Amniotic epithelial cell (primary cell): Measurements from ENCODE around the gene CREBL2.
"Not testable (repeated sequence)": the region's sequence is repeated elsewhere in the genome, so short reads cannot be mapped to it uniquely, and the experiment has no call there.

Experiments
- DNase-seq: peaks from one replicate; pipeline ENCODE4 v3.0.0-alpha.2; 2010; ENCODE audit warnings: low read depth

CREBL2 gene

DNA sequence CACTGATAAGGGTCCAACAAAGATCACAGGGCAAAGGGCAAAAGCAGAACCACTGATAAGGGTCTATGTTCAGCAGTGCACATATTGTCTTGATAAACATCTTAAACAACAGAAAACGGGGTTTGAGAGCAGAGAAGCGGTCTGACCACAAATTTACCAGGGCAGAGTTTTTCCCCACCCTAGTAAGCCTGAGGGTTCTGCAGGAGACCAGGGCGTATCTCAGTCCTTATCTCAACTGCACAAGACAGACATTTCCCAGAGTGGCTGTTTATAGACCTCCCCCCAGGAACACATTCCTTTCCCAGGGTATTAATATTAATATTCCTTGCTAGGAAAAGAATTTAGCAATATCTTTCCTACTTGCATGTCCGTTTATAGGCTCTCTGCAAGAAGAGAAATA lies 28.3 kb downstream of the CREBL2 start:
- not testable (repeated sequence) for DNase-seq

DNA sequence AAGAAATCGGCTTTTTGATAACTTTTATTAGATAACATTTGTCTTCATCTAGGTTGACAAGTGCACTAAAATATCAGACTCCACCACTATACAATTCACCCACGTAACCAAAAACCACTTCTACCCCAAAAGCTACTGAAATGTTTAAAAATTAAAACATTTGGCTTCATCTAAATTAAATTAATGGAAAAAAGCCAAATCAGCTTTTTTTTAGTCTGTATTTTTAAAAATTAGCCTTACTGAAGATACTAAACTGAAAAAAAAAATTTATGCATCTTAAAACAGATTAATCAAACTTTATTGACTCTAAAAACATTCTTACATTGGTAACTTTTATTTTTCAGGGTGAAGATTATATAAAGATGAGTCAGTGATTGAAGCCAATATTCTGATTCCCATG lies 30.0 kb downstream of the CREBL2 start:
- DNase-seq, result no peak

DNA sequence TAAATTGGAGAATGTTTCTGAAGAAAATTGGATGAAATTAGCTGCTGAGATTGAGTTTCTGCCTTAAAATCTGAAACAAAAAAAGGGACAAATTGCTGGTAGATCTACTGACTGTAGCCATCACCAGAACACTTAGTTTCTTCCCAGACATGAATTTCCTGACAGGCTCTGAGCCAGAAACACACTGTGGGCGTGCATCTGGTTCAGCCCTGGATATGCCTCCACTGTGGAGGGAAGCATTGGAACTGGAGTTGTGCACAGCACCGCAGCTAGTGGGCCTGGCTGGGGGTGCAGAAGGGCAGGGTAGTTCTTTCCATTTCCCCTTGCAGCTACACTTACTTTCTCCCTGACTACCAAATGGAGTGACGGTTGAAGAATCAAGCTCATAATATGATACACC lies 31.2 kb downstream of the CREBL2 start:
- DNase-seq, result no peak

DNA sequence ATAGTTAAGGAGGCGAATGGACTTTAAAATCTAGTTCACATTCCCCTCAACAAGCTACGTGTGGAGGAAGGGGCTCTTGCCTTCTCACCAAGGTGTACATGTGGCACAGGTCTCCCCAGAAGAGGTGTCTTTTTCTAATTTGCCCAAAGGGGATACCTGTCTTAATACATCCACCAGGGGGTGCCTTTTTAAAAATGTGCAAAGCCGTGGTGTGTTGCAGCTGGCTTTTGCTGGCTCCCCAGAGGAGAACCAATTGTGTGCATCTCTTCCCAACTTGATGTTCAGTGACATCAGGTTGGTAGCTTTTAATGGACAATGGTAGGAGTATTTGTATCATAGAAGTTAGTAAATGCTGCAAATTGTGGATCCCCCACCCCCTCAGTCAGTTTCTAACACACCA lies 33.8 kb downstream of the CREBL2 start:
- peak; percentile 32 for DNase-seq

DNA sequence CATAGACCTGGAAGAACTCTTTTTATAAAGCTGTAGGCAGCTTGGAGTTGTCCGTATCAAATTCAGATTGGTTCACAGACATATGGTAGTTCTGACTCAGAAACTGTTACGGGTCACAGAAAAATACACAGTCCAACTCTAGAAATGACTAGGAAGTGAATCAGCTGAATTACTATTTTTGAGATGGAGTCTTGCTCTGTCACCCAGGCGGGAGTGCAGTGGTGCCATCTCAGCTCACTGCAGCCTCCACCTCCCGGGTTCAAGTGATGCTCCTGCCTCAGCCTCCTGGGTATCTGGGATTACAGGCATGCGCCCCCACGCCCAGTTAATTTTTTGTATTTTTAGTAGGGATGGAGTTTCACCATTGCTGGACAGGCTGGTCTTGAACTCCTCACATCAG lies 34.3 kb downstream of the CREBL2 start:
- DNase-seq, result peak; percentile 53

DNA sequence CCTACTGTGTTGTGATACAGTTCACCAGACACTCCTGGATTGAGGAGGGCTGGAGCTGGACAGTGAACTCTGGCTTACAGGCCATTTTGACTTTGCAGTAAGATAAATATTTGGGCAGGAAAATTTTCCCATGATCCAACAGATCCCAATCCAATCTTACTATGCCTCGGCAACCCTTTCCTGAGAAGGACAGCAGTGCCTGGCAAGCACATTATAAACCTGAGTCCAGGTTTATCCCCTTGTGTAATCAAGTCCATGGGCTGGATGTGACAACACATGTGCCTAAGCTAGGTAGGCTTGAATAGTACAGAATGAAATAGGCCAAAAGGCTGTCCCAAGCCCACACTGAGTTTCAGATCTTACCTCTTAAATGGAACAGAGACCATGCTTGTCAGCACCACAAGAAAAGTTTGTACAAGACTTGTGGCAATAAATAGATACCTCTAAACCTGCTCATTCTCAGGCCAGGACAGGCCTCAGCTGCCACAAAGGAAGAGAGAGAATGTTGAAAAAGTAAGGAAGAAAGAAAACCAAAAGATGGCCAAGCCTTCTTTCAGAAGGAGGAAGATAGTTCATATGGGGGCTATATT lies 34.9 kb downstream of the CREBL2 start:
- no peak for DNase-seq

DNA sequence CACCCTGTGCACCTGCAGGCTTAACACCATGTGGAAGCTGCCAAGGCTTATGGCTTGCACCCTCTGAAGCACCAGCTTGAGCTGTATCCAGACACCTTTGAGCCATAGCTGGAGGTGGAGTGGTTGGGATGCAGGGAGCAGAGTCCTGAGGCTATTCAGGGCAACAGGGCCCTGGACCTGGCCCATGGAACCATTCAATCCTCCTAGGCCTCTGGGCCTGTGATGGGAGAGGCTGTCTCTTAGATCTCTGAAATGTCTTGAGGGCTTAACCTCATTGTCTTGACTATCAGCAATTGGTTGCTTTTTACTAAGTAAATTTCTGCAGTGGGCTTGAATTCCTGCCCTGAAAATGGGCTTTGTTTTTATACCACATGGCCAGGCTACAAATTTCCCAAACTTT lies 36.6 kb downstream of the CREBL2 start:
- DNase-seq, result no peak

DNA sequence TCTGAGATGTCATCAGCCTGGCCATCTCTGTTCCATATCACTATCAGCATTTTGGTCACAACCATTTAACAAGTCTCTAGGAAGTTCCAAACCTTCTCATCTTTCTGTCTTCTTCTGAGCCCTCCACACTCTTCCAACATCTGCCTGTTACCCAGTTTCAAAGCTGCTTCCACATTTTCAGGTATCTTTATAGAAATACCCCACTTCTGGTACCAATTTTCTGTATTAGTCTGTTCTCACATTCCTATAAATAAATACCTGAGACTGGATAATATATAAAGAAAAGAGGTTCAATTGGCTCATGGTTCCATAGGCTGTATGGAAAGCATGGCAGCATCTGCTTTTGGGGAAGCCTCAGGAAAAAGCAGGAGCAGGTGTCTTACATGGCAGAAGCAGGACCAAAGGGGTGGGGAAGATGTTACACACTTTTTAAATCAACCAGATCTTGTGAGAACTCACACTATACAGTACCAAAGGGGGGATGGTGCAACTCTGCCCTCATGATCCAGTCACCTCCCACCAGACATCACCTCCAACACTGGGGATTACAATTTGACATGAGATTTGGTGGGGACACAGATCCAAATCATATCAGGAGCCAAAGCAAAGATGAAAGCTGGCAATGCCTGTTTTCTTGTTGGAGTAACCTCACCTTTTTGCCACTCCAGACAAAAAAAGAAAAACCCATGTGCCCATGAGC lies 37.4 kb downstream of the CREBL2 start:
- no peak for DNase-seq

DNA sequence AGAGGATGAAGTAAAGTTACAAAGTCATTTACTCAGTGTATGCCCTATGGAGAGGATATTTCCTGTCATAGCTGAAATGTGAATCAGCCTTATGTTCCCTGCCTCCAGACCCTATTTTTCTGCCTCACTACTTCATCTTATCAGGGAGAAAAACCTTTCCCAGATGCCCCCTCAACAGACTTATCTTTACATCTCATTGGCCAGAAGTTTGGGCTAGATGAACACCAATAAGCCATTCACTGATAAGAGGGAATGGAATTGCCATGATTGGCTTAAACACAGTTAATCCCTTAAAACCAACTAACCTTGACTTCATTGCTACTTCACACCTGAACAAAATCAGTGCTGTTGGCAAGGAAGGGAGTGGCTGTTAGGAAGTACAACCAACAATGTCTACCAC lies 40.1 kb downstream of the CREBL2 start:
- DNase-seq, result no peak

DNA sequence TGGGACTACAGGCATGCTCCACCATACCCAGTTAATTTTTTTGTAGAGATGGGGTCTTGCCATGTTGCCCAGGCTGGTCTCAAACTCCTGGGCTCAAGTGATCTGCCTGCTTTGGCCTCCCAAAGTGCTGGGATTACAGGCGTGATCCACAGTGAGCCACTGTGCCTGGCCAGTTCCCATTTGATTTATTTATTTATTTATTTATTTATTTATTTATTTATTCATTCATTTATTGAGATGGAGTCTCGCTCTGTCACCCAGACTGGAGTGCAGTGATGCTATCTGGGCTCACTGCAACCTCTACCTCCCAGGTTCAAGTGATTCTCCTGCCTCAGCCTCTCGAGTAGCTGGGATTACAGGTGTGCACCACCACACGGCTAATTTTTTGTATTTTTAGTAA lies 41.0 kb downstream of the CREBL2 start:
- DNase-seq, result not testable (repeated sequence)

DNA sequence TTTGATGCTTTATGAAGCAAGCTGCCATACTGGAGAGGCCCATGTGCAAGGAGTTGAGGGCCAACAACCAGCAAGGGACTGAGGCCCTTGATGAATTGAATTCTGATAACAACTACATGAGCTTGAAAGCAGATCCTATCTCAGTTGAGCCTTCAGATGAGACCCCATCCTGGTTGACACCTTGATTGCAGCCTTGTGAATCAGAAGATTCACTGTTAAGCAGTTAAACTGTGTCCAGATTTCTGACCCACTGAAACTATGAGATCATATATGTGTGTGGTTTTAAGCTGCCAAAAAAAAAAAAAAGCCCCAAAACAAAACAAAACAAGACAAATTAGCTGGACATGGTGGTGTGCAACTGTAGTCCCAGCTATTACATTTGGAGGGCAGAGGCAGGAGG lies 42.2 kb downstream of the CREBL2 start:
- DNase-seq, result no peak

DNA sequence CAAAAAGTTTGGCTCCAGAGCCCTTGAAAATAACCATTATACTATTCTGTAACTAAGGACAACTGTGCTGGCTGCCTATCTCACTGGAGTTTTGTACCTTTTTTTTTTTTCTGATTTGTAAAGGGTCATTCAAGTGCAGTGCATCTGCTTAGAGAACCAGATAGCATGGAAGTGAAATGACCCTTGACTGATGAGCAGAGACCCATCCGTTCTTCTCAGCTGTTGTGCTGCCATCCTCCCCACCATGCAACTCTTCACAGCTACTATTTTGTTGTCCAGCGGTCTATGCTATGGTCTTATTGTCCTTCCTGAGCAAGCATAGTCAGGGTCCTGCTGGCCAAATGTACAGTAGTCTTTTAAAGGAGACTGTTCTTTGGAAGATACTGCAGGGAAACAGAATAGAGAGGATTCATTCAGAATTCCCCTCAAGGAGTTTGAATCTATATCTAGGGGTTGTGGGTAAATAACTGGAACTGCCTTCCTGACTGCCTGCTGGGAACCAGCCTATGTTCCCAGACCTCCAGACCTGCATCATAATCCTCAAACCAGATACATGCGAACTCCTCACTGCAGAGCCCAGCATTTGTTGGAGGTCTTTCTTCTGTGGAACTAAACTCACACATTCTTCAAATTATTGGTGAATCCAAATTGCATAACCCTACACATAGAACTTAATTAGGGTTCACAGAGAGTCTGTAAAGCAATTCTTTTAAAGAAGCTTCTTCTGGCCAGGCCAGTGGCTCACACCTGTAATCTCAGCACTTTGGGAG lies 43.2 kb downstream of the CREBL2 start:
- DNase-seq, result no peak

DNA sequence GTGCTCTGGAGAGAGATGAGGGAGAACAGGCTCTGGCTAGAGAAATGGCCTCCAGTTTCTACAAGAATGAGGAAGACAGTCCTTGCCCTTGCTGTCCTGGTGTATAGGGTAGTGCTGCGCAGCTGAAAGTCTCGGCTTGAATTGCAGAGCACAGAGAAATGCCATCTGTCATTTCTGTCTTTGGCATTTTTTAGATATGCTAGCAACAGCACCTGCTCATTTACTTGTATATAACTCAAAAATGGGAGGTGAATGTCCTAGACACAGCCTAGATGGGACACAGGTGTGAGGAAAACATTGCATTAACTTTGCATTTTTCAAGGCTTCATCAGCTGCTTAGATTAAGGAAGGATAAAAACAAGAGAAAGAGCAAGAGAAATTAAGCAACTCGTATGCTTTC lies 48.5 kb downstream of the CREBL2 start:
- peak; percentile 12 for DNase-seq

DNA sequence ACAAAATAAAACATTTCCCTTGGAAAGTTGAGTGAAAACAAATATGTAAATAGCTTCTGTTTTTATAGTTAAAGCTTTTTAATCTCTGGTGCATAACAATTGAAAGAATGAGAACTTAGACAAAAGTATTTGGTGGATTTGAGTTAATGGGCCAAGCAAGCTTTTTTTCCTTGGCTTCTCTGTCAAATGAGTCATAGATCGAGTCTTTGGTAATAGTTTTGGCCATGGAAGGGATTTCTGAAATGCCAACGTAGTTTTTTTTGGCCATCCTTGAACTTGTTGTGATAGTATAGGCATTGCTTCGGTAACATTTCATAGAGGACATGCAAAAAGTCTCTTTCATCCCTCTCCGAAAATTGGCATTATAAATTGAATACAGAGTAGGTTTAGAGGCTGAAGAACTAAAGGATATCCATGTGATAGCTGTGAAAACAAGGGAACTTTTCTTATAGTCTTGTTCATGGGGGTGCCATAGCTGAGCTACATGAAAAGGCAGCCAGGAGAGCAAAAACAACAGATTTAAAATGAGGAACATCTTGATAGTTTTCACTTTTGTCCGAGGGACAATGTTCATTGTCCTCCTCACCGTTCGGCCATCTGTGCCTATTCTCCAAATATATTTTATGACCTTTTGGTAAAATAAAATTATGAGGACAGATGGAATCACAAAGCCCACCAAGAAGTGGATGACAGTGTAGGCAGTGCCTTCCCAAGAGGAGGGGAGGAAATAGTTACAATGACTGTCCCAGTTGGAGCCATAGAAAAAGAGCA lies 49.6 kb downstream of the CREBL2 start:
- peak; percentile 74 for DNase-seq

DNA sequence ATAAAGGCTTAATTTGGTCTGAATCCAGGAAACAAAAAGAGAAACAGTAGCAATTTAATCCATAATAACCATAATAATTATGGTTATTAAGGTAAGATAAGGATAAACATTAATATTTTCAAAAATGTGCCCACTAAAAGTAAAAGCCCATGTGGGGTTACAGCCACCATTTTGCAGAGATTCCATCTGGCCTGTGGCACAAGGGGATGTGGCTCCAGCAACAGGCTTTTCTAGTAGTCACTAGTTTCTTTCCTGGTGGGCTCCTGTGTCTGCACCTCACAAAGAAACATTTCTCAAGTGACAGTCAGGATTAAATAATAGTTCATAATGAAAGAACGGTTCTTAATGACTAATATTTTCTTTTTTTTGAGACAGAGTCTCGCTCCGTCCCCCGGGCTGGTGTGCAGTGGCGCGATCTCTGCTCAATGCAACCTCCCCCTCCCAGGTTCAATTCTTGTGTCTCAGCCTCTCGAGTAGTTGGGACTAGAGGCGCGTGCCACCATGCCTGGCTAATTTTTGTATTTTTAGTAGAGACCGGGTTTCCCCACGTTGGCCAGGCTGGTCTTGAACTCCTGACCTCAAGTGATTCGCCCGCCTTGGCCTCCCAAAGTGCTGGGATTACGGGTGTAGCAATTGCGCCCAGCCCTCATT lies 52.1 kb downstream of the CREBL2 start:
- DNase-seq, result no peak

DNA sequence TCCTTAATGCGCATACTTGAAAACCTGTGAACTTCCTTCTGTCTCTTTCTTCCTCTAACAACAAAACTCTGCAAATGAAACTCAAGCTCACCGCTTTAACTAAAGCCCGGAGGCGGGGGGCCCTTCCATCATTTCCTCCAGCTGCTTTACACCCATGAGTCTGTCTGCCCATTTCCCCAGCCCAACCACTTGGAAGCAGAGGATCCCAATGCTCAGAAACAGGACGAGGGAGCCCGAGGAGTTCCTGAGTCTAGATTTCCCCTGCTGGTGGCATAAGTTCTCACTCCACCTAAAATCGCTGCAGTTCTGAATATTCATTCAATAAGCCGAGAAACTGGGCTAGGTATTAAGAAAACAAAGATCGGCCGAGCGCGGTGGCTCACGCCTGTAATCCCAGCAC lies 53.5 kb downstream of the CREBL2 start:
- DNase-seq, result no peak

DNA sequence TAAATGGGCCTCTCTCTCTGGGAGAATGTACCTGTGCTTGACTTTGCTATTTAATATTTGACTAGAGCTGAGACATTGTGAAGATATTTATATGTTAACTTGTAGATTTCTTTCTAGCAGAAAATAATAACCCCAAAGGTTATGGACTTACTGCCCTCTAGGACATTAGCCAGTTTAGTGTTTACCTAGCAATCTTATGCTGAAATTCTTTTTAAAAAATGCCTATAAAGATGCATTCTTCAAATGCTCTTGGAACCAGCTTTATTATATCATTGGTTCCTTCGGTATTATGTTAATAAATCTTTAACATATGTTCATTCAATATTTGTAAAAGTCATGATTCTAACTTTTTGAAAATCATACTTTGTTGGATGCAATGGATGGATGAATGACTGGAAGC lies 56.3 kb downstream of the CREBL2 start:
- no peak for DNase-seq

DNA sequence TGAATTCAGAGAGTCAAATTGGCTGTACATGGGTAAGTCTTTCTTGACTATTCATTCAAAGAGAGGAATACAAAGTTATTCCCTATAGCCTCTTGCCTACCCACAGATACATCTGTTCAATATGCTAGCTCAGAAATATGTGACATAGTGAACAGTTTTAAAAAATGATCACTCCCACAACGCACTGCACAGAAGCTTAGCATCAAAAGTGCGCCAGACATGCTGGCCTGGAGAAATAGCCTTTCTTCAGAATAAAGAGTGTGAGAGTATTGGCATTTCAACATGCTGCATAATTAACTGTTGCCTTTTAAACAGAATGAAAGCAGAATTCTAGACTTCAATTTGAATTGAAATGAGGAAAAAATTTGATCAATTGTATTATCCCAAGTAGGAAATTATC lies 57.3 kb downstream of the CREBL2 start:
- DNase-seq, result no peak

DNA sequence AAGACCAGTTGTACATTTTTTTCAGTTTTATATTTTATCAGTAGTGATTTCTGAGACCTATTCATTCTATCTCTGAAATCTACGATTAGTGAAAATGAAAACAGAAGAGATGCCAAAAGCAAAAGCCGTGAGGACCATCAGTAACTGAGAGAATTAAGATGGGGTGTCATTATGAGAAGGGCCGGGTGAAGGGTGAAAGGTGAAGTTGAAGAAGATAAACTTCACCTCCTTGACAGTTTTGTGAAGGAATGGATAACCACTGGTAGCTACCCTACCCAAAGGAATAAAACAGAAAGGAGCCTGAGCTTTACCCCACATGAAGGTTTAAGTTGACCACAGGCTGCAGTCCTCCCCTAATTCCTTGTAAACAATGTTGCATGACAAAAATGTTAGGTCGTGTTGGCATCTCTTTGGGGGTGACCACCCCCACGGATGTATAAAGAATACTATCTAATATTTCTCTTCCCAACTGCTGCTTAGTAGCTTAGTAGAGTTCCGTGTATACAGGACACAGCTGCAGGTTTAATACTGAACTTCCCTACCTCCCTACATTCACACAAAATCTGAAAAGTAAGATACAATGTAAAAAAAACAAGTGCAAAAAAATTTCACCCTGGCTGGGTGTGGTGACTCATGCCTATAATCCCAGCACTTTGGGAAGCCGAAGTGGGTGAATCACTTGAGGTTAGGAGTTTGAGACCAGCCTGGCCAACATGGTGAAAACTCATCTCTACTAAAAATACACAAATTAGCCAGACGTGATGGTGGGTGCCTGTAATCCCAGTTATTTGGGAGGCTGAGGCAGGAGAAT lies 60.4 kb downstream of the CREBL2 start:
- peak; percentile 38 for DNase-seq

DNA sequence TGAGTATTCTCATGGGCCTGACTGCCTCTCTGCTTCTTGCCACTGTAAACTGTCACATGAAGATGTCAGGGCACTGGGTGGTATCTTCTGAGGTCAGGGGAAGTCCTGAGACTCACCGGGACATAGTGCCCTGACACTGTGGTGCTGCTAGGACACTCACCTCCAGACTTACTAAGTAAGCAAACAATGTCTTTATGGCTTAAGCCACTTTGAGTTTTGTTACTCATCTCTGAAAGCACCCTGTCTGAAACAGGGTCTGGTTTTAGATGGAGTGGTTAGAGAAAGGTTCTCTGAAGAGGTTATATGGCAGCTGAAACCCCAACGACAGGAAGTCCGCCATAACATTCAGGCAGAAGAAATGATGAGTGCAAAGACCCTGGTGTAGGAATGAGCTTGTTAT lies 61.6 kb downstream of the CREBL2 start:
- no peak for DNase-seq

DNA sequence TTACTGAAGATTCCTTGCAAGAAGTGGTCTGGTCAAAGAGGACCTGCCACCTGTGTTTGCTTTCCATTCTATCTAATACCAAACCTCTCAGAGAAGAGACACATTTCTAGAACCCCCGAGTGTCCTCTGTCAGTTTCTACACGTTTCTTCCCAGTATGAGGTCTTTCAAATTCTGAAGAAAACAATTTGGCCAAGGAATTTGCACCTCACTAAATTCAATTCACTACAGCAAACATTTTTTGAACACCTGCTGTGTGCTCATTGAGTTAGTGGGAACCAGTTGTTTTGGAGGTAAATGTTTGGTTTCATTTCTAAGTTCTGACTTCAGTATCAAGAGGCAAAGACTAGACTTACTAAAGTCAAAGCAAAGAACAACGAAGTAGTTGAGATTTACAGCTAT lies 64.9 kb downstream of the CREBL2 start:
- no peak for DNase-seq
